ENCODE results near the gene FAM161B.

The FAM161B gene

DNA sequence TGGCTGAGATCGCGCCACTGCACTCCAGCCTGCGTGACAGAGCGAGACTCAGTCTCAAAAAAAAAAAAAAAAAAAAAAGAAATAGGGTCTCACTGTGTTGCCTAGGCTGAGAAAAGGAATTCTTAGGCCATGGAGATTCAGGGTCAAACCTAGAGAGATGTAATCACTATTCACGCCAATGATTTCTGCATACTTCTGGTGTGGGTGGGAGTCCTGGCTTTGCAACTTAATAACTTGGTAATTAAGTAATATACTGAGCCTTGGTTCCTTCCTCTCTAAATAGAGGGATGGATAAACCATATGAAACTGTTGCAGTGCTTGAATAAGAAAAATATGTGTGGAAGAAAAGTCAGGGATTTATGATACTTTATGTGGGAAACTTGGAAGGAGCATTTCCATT is 60.5 kb downstream of the FAM161B start:
- WGBS, result 88% methylated on average over 5 of the region's 5 CpGs
- no peaks in the 10 kb centered on the region for H3K27me3 ChIP-seq (ENCODE audit: insufficient read depth, low read length)
- no peaks in the 10 kb centered on the region for H3K9me3 ChIP-seq (ENCODE audit: insufficient read depth, low read depth, low read length)
- H3K27ac ChIP-seq (ENCODE audit: low read depth, low read length), result no peak overlapping the region
- H3K36me3 ChIP-seq (ENCODE audit: insufficient read depth, low read length), result peaks cover 23% of the 10 kb centered on the region
- no peak overlapping the region for H3K4me3 ChIP-seq (ENCODE audit: low read length)
- H3K4me1 ChIP-seq (ENCODE audit: insufficient read depth, low read length), result peaks cover 9% of the 10 kb centered on the region; the same call in 1 of the 2 replicates
- no peak overlapping the region for H3K9ac ChIP-seq (ENCODE audit: low read depth, low read length)

DNA sequence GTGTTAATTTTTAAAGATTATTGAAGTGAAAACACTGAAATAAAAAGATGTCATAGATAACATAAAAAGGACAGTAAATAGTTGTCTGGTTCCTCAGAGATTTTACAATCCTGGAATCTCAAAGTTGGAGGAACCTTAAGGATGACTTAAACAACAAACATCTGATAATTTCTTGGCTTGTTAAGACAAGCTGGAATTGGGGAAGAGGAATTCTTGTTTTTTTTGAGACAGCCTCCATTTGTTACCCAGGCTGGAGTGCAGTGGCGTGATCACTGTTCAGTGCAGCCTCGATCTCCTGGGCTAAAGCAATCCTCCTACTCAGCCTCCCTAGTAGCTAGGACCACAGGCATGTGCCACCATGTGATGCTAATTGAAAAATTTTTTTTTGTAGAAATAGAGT is 60.9 kb downstream of the FAM161B start:
- Histone ChIP-seq H3K9ac (ENCODE audit: low read depth, low read length) (no peak overlapping the region), H3K4me1 (ENCODE audit: insufficient read depth, low read length) (peaks cover 9% of the 10 kb centered on the region; the same call in 1 of the 2 replicates), H3K9me3 (ENCODE audit: insufficient read depth, low read depth, low read length) (no peaks in the 10 kb centered on the region), H3K27ac (ENCODE audit: low read depth, low read length) (no peak overlapping the region), H3K36me3 (ENCODE audit: insufficient read depth, low read length) (peaks cover 20% of the 10 kb centered on the region), H3K27me3 (ENCODE audit: insufficient read depth, low read length) (no peaks in the 10 kb centered on the region), H3K4me3 (ENCODE audit: low read length) (no peak overlapping the region)
- 94% methylated on average over 2 of the region's 2 CpGs for WGBS

DNA sequence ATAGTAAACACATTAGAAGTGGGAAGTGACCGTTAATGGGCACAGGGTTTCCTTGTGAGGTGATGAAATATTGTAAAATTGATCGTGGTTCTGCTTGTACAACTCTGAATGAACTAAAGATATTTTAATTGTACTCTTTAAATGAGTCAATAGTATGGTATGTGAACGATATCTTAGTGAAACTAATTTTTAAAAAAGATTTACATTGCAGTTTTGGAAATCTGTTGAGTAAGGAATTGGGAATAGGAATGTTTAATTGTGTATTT is 61.5 kb downstream of the FAM161B start:
- Histone ChIP-seq H3K4me1 (ENCODE audit: insufficient read depth, low read length) (peaks cover 9% of the 10 kb centered on the region; the same call in 1 of the 2 replicates), H3K27me3 (ENCODE audit: insufficient read depth, low read length) (no peaks in the 10 kb centered on the region), H3K27ac (ENCODE audit: low read depth, low read length) (no peak overlapping the region), H3K4me3 (ENCODE audit: low read length) (peak overlapping the region; percentile 91), H3K9me3 (ENCODE audit: insufficient read depth, low read depth, low read length) (no peaks in the 10 kb centered on the region), H3K9ac (ENCODE audit: low read depth, low read length) (no peak overlapping the region), H3K36me3 (ENCODE audit: insufficient read depth, low read length) (peaks cover 19% of the 10 kb centered on the region)
- 84% methylated on average over 3 of the region's 3 CpGs for WGBS

GRCh38 chr14:73887694-73888459 is 62.0 kb downstream of the FAM161B start:
- Histone ChIP-seq H3K4me1 (ENCODE audit: insufficient read depth, low read length) (peaks cover 9% of the 10 kb centered on the region; the same call in 1 of the 2 replicates), H3K36me3 (ENCODE audit: insufficient read depth, low read length) (peaks cover 14% of the 10 kb centered on the region; the same call in 1 of the 2 replicates), H3K9me3 (ENCODE audit: insufficient read depth, low read depth, low read length) (no peaks in the 10 kb centered on the region), H3K4me3 (ENCODE audit: low read length) (peak overlapping the region; percentile 91), H3K27me3 (ENCODE audit: insufficient read depth, low read length) (no peaks in the 10 kb centered on the region), H3K27ac (ENCODE audit: low read depth, low read length) (peak overlapping the region; percentile 90; the same call in 1 of the 2 replicates), H3K9ac (ENCODE audit: low read depth, low read length) (peak overlapping the region; percentile 78)
- 53% methylated on average over 7 of the region's 7 CpGs for WGBS

- Histone ChIP-seq H3K9ac (ENCODE audit: low read depth, low read length) (peak overlapping the region; percentile 78), H3K27me3 (ENCODE audit: insufficient read depth, low read length) (no peaks in the 10 kb centered on the region), H3K27ac (ENCODE audit: low read depth, low read length) (peak overlapping the region; percentile 90), H3K36me3 (ENCODE audit: insufficient read depth, low read length) (peaks cover 12% of the 10 kb centered on the region), H3K4me1 (ENCODE audit: insufficient read depth, low read length) (peaks cover 9% of the 10 kb centered on the region; the same call in 1 of the 2 replicates), H3K9me3 (ENCODE audit: insufficient read depth, low read depth, low read length) (no peaks in the 10 kb centered on the region), H3K4me3 (ENCODE audit: low read length) (peak overlapping the region; percentile 91)
- no CpG with 5 or more reads among the region's 7 CpGs for WGBS
Observed at GRCh38 chr14:73887318-73887616, 62.6 kb downstream of the FAM161B start.

GRCh38 chr14:73886449-73887317 is 63.2 kb downstream of the FAM161B start, which contains the start of gene ZNF410:
Gene ZNF410 (plus strand): TSS chr14:73886859. CDS start chr14:73892176, 5,317 bp downstream.
- H3K4me3 ChIP-seq (ENCODE audit: low read length), result peak within 1 kb of the TSS; percentile 91
- no peaks in the 10 kb centered on the region for H3K27me3 ChIP-seq (ENCODE audit: insufficient read depth, low read length)
- H3K9ac ChIP-seq (ENCODE audit: low read depth, low read length), result peak within 1 kb of the TSS; percentile 78
- H3K4me1 ChIP-seq (ENCODE audit: insufficient read depth, low read length), result peaks cover 9% of the 10 kb centered on the region; the same call in 1 of the 2 replicates
- WGBS, result under 1% methylated on average over 65 of the region's 65 CpGs
- peaks cover 12% of the 10 kb centered on the region for H3K36me3 ChIP-seq (ENCODE audit: insufficient read depth, low read length)
- H3K9me3 ChIP-seq (ENCODE audit: insufficient read depth, low read depth, low read length), result no peaks in the 10 kb centered on the region
- peak within 1 kb of the TSS; percentile 90 for H3K27ac ChIP-seq (ENCODE audit: low read depth, low read length)

DNA sequence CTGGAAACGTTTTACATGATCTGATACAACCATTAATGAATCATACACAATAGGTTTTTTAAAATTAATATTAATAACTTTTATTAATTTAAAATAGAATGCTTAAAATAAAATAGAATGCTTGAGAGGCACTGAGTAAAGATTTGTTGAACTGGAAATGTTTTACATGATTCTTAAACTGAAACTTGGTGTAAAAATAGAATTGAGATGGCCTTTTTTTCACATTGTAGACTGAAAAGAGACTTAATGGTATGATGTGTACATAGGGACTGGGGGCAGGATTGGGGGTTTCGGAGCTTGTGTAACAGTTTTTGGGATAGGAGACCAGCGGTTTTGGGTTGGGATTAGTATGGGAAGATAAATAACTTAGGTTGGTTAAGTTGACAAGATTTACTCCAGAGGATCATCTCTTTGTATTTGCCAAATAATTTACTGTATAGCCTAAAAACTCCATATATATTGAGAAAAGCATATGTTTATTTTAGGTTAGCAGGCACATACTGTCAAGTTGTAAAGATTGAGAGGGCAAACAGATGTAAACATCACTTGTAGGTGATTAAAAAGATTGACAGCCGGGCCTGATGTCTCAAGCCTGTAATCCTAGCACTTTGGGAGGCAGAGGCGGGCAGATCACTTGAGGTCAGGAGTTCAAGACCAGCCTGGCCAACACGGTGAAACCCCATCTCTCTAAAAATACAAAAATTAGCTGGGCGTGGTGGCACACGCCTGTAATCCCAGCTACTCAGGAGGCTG is 65.3 kb downstream of the FAM161B start:
- WGBS, result 93% methylated on average over 7 of the region's 8 CpGs
- Histone ChIP-seq H3K4me3 (ENCODE audit: low read length) (no peak overlapping the region), H3K27ac (ENCODE audit: low read depth, low read length) (no peak overlapping the region)

More for the DNA sequence above, 65.3 kb downstream of the FAM161B start:
- Histone ChIP-seq H3K9ac (ENCODE audit: low read depth, low read length) (no peak overlapping the region), H3K4me1 (ENCODE audit: insufficient read depth, low read length) (peaks cover 9% of the 10 kb centered on the region; the same call in 1 of the 2 replicates), H3K36me3 (ENCODE audit: insufficient read depth, low read length) (peaks cover 25% of the 10 kb centered on the region), H3K27me3 (ENCODE audit: insufficient read depth, low read length) (no peaks in the 10 kb centered on the region), H3K9me3 (ENCODE audit: insufficient read depth, low read depth, low read length) (no peaks in the 10 kb centered on the region)

All from HUES64 (cell line).